Transverse colon (tissue), 4 donors: Measurements from ENCODE around the gene MAPK14.

Source experiments
- CTCF ChIP-seq, 5 experiments: fragments of 200-600 bp in 3 of 5; fragments of 450-650 bp in 2 of 5; sonication (generic) in 3 of 5; IDR thresholded peaks; 1 replicate in 2 of 5; 2 replicates in 3 of 5; pipeline ENCODE4 v1.5.1; 2016 to 2017; ENCODE audit warnings: antibody characterized with exemption in 5 of 5, inconsistent platforms in 3 of 5, mild to moderate bottlenecking in 2 of 5, moderate library complexity in 1 of 5
- POLR2AphosphoS5 ChIP-seq, 3 donors: sonication (generic); formaldehyde crosslinking; IDR thresholded peaks; one replicate each; pipeline ENCODE4 v1.6.1; 2016; ENCODE audit warnings: antibody characterized with exemption in 3 of 3

DNA sequence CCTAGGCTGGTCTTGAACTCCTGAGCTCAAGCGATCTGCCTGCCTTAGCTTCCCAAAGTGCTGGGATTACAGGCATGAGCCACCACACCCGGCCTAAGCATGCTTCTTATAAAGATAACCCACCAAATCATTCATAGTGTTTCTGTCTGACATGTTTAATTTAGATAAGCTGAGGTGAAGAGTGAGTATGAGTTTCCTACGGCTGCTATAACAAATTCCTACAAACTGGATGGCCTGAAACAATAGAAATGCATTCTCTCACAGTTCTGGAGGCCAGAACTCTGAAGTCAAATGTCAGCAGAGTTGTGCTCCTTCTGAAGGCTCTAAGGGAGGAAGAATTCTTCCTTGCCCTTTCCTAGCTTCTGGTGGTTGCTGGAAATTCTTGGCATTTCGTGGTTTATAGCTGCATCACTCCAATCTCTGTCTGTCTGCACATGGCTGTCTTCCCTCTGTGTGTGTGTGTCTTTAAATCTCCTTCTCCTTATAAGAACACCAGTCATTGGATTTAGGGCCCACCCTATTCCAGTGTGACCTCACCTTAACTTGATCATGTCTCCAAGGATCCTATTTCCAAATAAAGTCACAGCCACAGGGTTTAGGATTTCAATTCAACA lies 132.6 kb downstream of the MAPK14 start:
- TF ChIP-seq CTCF (IDR thresholded peaks at IDR 0.05) (no peak), POLR2AphosphoS5 (IDR thresholded peaks at IDR 0.05) (no peak)
